Fibroblast of lung (primary cell): Measurements from ENCODE around the gene GMPPB. TPM values are rescaled to one million over a fixed set of nuclear protein-coding genes. Genes with fewer than 3 reads are reported as not detected.

ENCODE experiments used
- DNase-seq, 2 donors: peaks; one replicate each; pipeline versions ENCODE4 v3.0.0 to v3.0.0-alpha.2; 2010; ENCODE audit warnings: low read depth in 2 of 2
- H2AFZ ChIP-seq: 2 replicates; pipeline ENCODE4 v1.5.1; 2012; ENCODE audit warnings: low read length, control low read depth, inconsistent platforms
- H3K27ac ChIP-seq: 2 replicates; pipeline ENCODE4 v1.5.1; 2011; ENCODE audit warnings: low read length, control low read depth; ENCODE audit not compliant: insufficient read depth
- H3K27me3 ChIP-seq: 2 replicates; pipeline ENCODE4 v1.5.1; 2011; ENCODE audit warnings: mild to moderate bottlenecking, low read length; ENCODE audit not compliant: control insufficient read depth, insufficient read depth
- H3K36me3 ChIP-seq: 2 replicates; pipeline ENCODE4 v1.5.1; 2011; ENCODE audit warnings: low read length; ENCODE audit not compliant: control insufficient read depth, insufficient read depth
- H3K4me1 ChIP-seq: 2 replicates; pipeline ENCODE4 v1.5.1; 2011; ENCODE audit warnings: low read length; ENCODE audit not compliant: control insufficient read depth, insufficient read depth; ENCODE audit errors: extremely low read depth
- H3K4me2 ChIP-seq: 2 replicates; pipeline ENCODE4 v1.5.1; 2011; ENCODE audit warnings: low read length, control low read depth; ENCODE audit not compliant: insufficient read depth; ENCODE audit errors: extremely low read depth
- H3K4me3 ChIP-seq, 4 experiments: fragments of 200-600 bp in 1 of 4; sonication (generic) in 1 of 4; replicated peaks in 1 of 4; 2 replicates each; pipeline ENCODE4 v1.5.1; 2011 to 2016; ENCODE audit warnings: low read length in 4 of 4, low read depth in 3 of 4, mild to moderate bottlenecking in 3 of 4, control low read depth in 2 of 4, inconsistent platforms in 1 of 4, mixed read lengths in 1 of 4; ENCODE audit not compliant: insufficient read depth in 1 of 4; ENCODE audit errors: control extremely low read depth in 1 of 4
- H3K79me2 ChIP-seq: 2 replicates; pipeline ENCODE4 v1.5.1; 2012; ENCODE audit warnings: mild to moderate bottlenecking, low read length, inconsistent platforms; ENCODE audit not compliant: control insufficient read depth, insufficient read depth
- H3K9ac ChIP-seq: 2 replicates; pipeline ENCODE4 v1.5.1; 2011; ENCODE audit warnings: mild to moderate bottlenecking, low read length, control low read depth; ENCODE audit not compliant: insufficient read depth
- H3K9me3 ChIP-seq: 2 replicates; pipeline ENCODE4 v1.5.1; 2012; ENCODE audit warnings: low read depth, low read length; ENCODE audit not compliant: control insufficient read depth, insufficient read depth
- H4K20me1 ChIP-seq: 2 replicates; pipeline ENCODE4 v1.5.1; 2011; ENCODE audit warnings: low read length; ENCODE audit not compliant: control insufficient read depth, insufficient read depth; ENCODE audit errors: extremely low read depth
- CTCF ChIP-seq, 2 donors: IDR thresholded peaks in 1 of 2; conservative IDR thresholded peaks in 1 of 2; 1 replicate in 1 of 2; 2 replicates in 1 of 2; pipeline ENCODE4 v1.5.1; 2011 to 2012; ENCODE audit warnings: low read length in 2 of 2, control low read depth in 1 of 2, inconsistent platforms in 1 of 2, low read depth in 1 of 2, mild to moderate bottlenecking in 1 of 2
- EZH2 ChIP-seq: IDR thresholded peaks from 2 replicates; pipeline ENCODE4 v1.5.1; 2012; ENCODE audit warnings: low read length, control low read depth, mild to moderate bottlenecking; ENCODE audit errors: missing control alignments
- polyA plus RNA-seq, 2 donors: library from polyadenylated mRNA; depleted of rRNA in 1 of 2; stranded (reverse) in 1 of 2; unstranded in 1 of 2; fragments of >200 nt; gene quantifications; 2 replicates each; pipeline ENCODE4 v1.2.1, GENCODE V29; 2011 to 2012; ENCODE audit warnings: missing spikeins in 1 of 2
- total RNA-seq: library from RNA; depleted of rRNA; stranded (reverse); fragments of >200 nt; gene quantifications from 2 replicates; pipeline ENCODE4 v1.2.1, GENCODE V29; 2014

GMPPB gene
- total and polyA plus RNA-seq, 2 donors (not counting 1 experiment from before 2014, with no cell fraction given): 13.7 to 14.4 TPM

GRCh38 chr3:49722896-49723295 lies 855 bp downstream of the GMPPB start:
- no peak for DNase-seq
- H3K79me2 ChIP-seq: peaks cover 16% of the 10 kb centered on the region
- peak overlapping the region; percentile 86 to 99 (median 98) for H3K4me3 ChIP-seq
- H3K36me3 ChIP-seq: peaks cover 33% of the 10 kb centered on the region
- TF ChIP-seq EZH2 (no peak), CTCF (conservative IDR thresholded peaks at IDR 0.05 in 1 of 2, IDR thresholded peaks at IDR 0.05 in 1 of 2; ENCODE audit: low read depth in 1 of 2, low read length in 2 of 2) (no peak)
- no peaks in the 10 kb centered on the region for H4K20me1 ChIP-seq
- H3K9me3 ChIP-seq: no peaks in the 10 kb centered on the region
- H2AFZ ChIP-seq: no peak overlapping the region
- peaks cover 13% of the 10 kb centered on the region for H3K4me1 ChIP-seq
- no peaks in the 10 kb centered on the region for H3K27me3 ChIP-seq
- peak overlapping the region; percentile 81 for H3K4me2 ChIP-seq
- peak overlapping the region; percentile 97 for H3K27ac ChIP-seq
- H3K9ac ChIP-seq: peak overlapping the region; percentile 95

- no peak for DNase-seq
- no peak overlapping the region for H3K9ac ChIP-seq
- peak overlapping the region in 3 of 4 experiments; percentile 86 to 99 (median 98) for H3K4me3 ChIP-seq
- no peak overlapping the region for H2AFZ ChIP-seq
- H3K79me2 ChIP-seq: peaks cover 16% of the 10 kb centered on the region
- TF ChIP-seq EZH2 (no peak), CTCF (conservative IDR thresholded peaks at IDR 0.05 in 1 of 2, IDR thresholded peaks at IDR 0.05 in 1 of 2; ENCODE audit: low read depth in 1 of 2, low read length in 2 of 2) (no peak)
- H3K4me1 ChIP-seq: peaks cover 13% of the 10 kb centered on the region
- H3K36me3 ChIP-seq: peaks cover 28% of the 10 kb centered on the region
- no peaks in the 10 kb centered on the region for H3K27me3 ChIP-seq
- H3K9me3 ChIP-seq: no peaks in the 10 kb centered on the region
- H3K27ac ChIP-seq: no peak overlapping the region
- no peaks in the 10 kb centered on the region for H4K20me1 ChIP-seq
- H3K4me2 ChIP-seq: peak overlapping the region; percentile 81
Observed at GRCh38 chr3:49721896-49722781, 1.6 kb downstream of the GMPPB start.

GRCh38 chr3:49721596-49721895 lies 2.2 kb downstream of the GMPPB start:
- TF ChIP-seq CTCF (conservative IDR thresholded peaks at IDR 0.05 in 1 of 2, IDR thresholded peaks at IDR 0.05 in 1 of 2; ENCODE audit: low read depth in 1 of 2, low read length in 2 of 2) (no peak), EZH2 (no peak)

More at GRCh38 chr3:49721596-49721895, 2.2 kb downstream of the GMPPB start:
- Histone ChIP-seq H3K79me2 (peaks cover 16% of the 10 kb centered on the region), H3K27me3 (no peaks in the 10 kb centered on the region), H2AFZ (no peak overlapping the region), H3K4me1 (peaks cover 13% of the 10 kb centered on the region), H3K9me3 (no peaks in the 10 kb centered on the region), H3K9ac (no peak overlapping the region), H3K4me2 (no peak overlapping the region), H3K36me3 (peaks cover 26% of the 10 kb centered on the region), H3K27ac (no peak overlapping the region), H4K20me1 (no peaks in the 10 kb centered on the region), H3K4me3 (no peak overlapping the region)
- no peak for DNase-seq
